SU-DHL-6 (cell line): Measurements from ENCODE around the gene KLRC2.
"Not testable (repeated sequence)": the region's sequence is repeated elsewhere in the genome, so short reads cannot be mapped to it uniquely, and the experiment has no call there.

Experiments used
- H2AFZ ChIP-seq: fragments of 200-600 bp; sonication (generic); 2 replicates; pipeline ENCODE4 v1.6.1; 2014; ENCODE audit warnings: low read depth, mild to moderate bottlenecking, moderate library complexity, mixed read lengths, antibody characterized with exemption, low read length; ENCODE audit not compliant: severe bottlenecking
- H3F3A ChIP-seq: fragments of 200-600 bp; shearing (Covaris generic); 2 replicates; pipeline ENCODE4 v1.6.0; 2016; ENCODE audit warnings: antibody characterized with exemption, mild to moderate bottlenecking; ENCODE audit not compliant: insufficient read depth
- H3K27ac ChIP-seq: fragments of 200-600 bp; sonication (generic); 2 replicates; pipeline ENCODE4 v1.5.1; 2016; ENCODE audit warnings: low read depth, mild to moderate bottlenecking, low read length, moderate library complexity, mixed read lengths
- H3K27me3 ChIP-seq: fragments of 200-600 bp; sonication (generic), shearing (Covaris generic); 2 replicates; pipeline ENCODE4 v1.6.0; 2014; ENCODE audit warnings: mild to moderate bottlenecking, low read length
- H3K36me3 ChIP-seq: fragments of 200-600 bp; sonication (generic); 2 replicates; pipeline ENCODE4 v1.6.1; 2014; ENCODE audit warnings: mild to moderate bottlenecking, low read length, mixed read lengths
- H3K4me2 ChIP-seq: fragments of 300-600, 200-600 bp; shearing (Covaris generic), sonication (generic); 2 replicates; pipeline ENCODE4 v1.6.0; 2014; ENCODE audit warnings: low read length, low read depth, mild to moderate bottlenecking; ENCODE audit not compliant: poor library complexity, severe bottlenecking
- H3K4me3 ChIP-seq: fragments of 200-600 bp; sonication (generic); 2 replicates; pipeline ENCODE4 v1.5.1; 2014; ENCODE audit warnings: antibody characterized with exemption, low read length, mild to moderate bottlenecking, mixed read lengths; ENCODE audit not compliant: insufficient read depth, poor library complexity, severe bottlenecking
- H3K79me2 ChIP-seq: fragments of 200-600 bp; sonication (generic); 2 replicates; pipeline ENCODE4 v1.6.1; 2014; ENCODE audit warnings: mild to moderate bottlenecking, low read length, moderate library complexity; ENCODE audit not compliant: insufficient read depth
- H3K9ac ChIP-seq: fragments of 200-600 bp; sonication (generic); 2 replicates; pipeline ENCODE4 v1.7.0; 2014; ENCODE audit warnings: mild to moderate bottlenecking, low read length
- H3K9me2 ChIP-seq: fragments of 200-600 bp; sonication (generic); replicated peaks from 2 replicates; pipeline ENCODE4 v1.6.1; 2014; ENCODE audit warnings: low read length; ENCODE audit not compliant: insufficient read depth
- H3K9me3 ChIP-seq: fragments of 200-600 bp; sonication (generic); 2 replicates; pipeline ENCODE4 v1.6.1; 2014; ENCODE audit warnings: low read length, mixed read lengths; ENCODE audit not compliant: insufficient read depth
- H4K20me1 ChIP-seq: fragments of 200-600 bp; sonication (generic); 2 replicates; pipeline ENCODE4 v1.6.1; 2014; ENCODE audit warnings: low read depth, mild to moderate bottlenecking, antibody characterized with exemption, low read length, moderate library complexity, mixed read lengths
- EZH2phosphoT487 ChIP-seq: fragments of 200-600 bp; sonication (generic), shearing (Covaris generic); conservative IDR thresholded peaks from 2 replicates; pipeline ENCODE4 v1.6.1; 2018; ENCODE audit warnings: mild to moderate bottlenecking, antibody characterized with exemption, low read length, moderate library complexity, mixed read lengths
- TF ChIP-seq, protein P1 (sequence below): fragments of 200-600 bp; sonication (generic); IDR thresholded peaks from one replicate; pipeline ENCODE4 v1.5.1; 2017; ENCODE audit warnings: antibody characterized with exemption, mild to moderate bottlenecking, low read length, moderate library complexity; ENCODE audit not compliant: insufficient read depth, poor library complexity, severe bottlenecking

The KLRC2 gene

DNA sequence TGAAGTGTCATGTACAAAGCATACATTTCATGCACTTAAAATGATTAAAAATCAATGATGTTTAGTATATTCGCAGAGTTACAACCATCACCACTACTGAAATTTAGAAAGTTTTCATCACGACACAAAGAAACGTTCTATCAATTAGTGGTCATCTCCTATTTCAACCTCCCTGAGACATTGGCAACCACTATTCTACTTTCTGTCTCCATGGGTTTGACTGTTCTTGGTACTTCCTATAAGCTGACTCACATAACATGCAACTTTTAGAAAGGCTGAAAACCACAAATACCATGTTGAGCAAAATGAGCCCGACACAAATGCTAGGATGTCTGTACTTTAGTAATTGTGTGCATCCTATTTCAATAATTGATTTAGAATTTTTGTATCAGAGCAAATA lies 5.2 kb downstream of the KLRC2 start:
- H3F3A ChIP-seq, H3K27ac ChIP-seq, H3K9ac ChIP-seq, H2AFZ ChIP-seq, H4K20me1 ChIP-seq, H3K4me2 ChIP-seq, H3K27me3 ChIP-seq, H3K9me3 ChIP-seq, H3K4me3 ChIP-seq, H3K9me2 ChIP-seq, H3K36me3 ChIP-seq, H3K79me2 ChIP-seq: not testable (repeated sequence)

DNA sequence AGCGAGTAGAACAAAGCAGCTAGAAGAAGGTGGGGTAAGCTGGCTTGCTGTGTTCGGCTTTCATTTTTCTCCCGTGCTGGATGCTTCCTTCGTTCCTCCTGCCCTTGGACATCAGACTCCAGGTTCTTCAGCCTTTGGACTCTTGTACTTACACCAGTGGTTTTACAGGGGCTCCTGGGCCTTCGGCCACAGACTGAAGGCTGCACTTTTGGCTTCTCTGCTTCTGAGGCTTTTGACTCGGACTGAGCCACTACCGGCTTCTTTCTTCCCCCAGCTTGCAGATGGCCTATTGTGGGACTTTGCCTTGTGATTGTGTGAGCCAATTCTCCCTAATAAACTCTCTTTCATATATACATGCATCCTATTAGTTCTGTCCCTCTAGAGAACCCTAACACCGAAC lies 9.9 kb downstream of the KLRC2 start:
- H3K9me2 ChIP-seq, H2AFZ ChIP-seq, H3K27ac ChIP-seq, H3K9me3 ChIP-seq, H4K20me1 ChIP-seq, H3K4me3 ChIP-seq, H3K27me3 ChIP-seq, H3K9ac ChIP-seq, H3K79me2 ChIP-seq, H3F3A ChIP-seq, H3K36me3 ChIP-seq, H3K4me2 ChIP-seq: not testable (repeated sequence)

DNA sequence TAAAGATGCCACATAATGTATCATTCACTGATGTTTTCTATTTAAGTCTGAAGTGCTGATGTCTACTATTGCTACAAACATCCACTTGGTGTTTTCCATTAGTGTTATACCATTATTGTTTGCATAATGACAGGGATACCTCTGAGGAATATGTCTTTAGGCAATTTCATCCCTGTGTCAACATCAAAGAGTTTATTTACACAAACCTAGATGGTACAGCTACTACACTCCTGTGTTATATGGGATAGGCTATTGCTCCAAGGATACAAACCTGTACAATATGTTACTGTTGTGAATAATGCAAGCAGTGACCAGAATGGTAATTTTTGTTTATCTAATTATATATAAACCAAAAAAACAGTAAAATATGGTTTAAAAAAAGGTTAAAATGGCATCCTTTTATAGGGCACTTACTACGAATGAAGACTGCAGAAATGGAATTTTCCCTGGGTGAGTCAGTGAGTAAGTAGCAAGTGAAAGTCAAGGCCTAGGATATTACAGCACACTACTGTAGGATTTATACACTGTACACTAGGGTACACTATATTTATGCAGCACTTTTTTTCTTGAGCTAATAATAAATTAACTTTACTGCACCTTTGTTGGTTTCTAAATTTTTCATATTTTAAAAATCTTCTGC lies 11.4 kb downstream of the KLRC2 start:
- not testable (repeated sequence) for H3K36me3 ChIP-seq, H3K4me3 ChIP-seq, H3K9ac ChIP-seq, H3K27ac ChIP-seq, H3K79me2 ChIP-seq, H3K27me3 ChIP-seq, H3K9me3 ChIP-seq, H3F3A ChIP-seq, H3K9me2 ChIP-seq, H4K20me1 ChIP-seq, H3K4me2 ChIP-seq, H2AFZ ChIP-seq

DNA sequence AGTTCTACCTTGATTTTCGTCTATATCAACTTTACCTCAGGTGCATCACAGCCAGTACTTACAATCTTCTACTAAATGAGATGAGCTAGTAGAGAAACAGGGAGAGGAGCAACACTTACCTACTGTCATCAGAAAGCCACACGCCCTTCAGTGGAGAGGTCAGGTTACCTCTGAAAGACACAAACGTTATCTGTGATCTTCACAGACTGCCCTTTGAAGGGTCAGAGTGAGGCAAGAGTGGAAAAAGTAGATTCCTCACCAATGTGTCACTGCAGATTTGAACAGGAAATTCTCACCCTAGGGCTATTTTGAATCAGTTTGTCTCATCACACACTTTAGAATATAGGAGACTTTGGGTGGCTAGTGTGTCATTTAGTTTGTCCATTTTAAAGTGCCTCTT lies 13.7 kb downstream of the KLRC2 start:
- not testable (repeated sequence) for H2AFZ ChIP-seq, H3K79me2 ChIP-seq

DNA sequence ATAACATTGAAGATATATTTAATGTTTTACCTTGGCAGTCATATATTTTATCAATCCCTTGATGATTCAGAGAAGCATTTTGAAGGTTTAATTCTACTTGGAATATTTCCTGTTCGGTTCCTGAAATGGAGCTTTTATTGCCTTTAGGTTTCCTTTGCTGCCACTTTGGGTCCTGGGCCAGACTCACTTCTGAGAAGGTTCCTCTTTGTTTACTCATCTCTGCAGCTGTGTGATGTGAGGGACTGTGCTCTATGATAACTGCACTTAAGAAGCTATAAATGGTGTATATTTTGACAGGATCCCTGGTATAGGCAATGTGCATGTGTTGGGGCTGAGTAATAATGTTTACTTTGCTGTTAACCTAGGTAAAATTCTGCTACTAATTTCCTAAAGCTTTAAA lies 15.5 kb downstream of the KLRC2 start, which contains the start of gene KLRC3:
Gene KLRC3, minus strand, starts transcription at position 262 of the 400 bp plus-strand sequence. Its CDS starts 45 bp downstream, at position 217.
- not testable (repeated sequence) for H3K27me3 ChIP-seq, H3K9ac ChIP-seq, H2AFZ ChIP-seq

More for the DNA sequence above, 13.7 kb downstream of the KLRC2 start:
- H3K36me3 ChIP-seq, H3F3A ChIP-seq, H3K27me3 ChIP-seq, H3K4me2 ChIP-seq, H3K27ac ChIP-seq, H3K9me3 ChIP-seq, H3K9me2 ChIP-seq, H3K9ac ChIP-seq, H3K4me3 ChIP-seq, H4K20me1 ChIP-seq: not testable (repeated sequence)

DNA sequence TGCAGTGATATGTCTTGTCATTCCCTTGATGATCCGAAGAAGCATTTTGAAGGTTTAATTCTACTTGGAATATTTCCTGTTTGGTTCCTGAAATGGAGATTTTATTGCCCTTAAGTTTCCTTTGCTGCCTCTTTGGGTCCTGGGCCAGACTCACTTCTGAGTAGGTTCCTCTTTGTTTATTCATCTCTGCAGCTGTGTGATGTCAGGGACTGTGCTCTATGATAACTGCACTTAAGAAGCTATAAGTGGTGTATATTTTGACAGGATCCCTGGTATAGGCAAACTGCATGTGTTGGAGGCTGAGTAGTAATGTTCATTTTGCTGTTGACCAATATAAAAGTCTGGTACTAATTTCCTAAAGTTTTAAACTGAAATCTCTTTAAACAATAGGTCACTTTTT lies 26.4 kb downstream of the KLRC2 start, which contains the start of gene KLRC4:
Gene KLRC4, minus strand, starts transcription at position 366 of the 400 bp plus-strand sequence. Its CDS starts 182 bp downstream, at position 184.
- Histone ChIP-seq H3K9ac (no peak within 1 kb of the TSS), H3K27me3 (no peaks in the 10 kb centered on the region), H3K9me3 (no peaks in the 10 kb centered on the region), H2AFZ (no peak within 1 kb of the TSS), H3K4me2 (no peak within 1 kb of the TSS), H3F3A (no peaks in the 10 kb centered on the region), H4K20me1 (no peaks in the 10 kb centered on the region), H3K36me3 (no peaks in the 10 kb centered on the region), H3K9me2 (no peaks in the 10 kb centered on the region), H3K79me2 (no peaks in the 10 kb centered on the region), H3K27ac (no peak within 1 kb of the TSS), H3K4me3 (no peak within 1 kb of the TSS)
- TF ChIP-seq, protein P1, sequence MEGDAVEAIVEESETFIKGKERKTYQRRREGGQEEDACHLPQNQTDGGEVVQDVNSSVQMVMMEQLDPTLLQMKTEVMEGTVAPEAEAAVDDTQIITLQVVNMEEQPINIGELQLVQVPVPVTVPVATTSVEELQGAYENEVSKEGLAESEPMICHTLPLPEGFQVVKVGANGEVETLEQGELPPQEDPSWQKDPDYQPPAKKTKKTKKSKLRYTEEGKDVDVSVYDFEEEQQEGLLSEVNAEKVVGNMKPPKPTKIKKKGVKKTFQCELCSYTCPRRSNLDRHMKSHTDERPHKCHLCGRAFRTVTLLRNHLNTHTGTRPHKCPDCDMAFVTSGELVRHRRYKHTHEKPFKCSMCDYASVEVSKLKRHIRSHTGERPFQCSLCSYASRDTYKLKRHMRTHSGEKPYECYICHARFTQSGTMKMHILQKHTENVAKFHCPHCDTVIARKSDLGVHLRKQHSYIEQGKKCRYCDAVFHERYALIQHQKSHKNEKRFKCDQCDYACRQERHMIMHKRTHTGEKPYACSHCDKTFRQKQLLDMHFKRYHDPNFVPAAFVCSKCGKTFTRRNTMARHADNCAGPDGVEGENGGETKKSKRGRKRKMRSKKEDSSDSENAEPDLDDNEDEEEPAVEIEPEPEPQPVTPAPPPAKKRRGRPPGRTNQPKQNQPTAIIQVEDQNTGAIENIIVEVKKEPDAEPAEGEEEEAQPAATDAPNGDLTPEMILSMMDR = no peak
- TF ChIP-seq EZH2phosphoT487 = no peak

More for the DNA sequence above, 15.5 kb downstream of the KLRC2 start, which contains the start of gene KLRC3:
- not testable (repeated sequence) for H3K79me2 ChIP-seq, H3K9me3 ChIP-seq, H3K36me3 ChIP-seq, H4K20me1 ChIP-seq, H3F3A ChIP-seq, H3K27ac ChIP-seq, H3K4me3 ChIP-seq, H3K4me2 ChIP-seq, H3K9me2 ChIP-seq
